HG02763 (cell line): ENCODE results near the gene POLR3G.

Experiments
- ATAC-seq: cut with Tn5 transposase; IDR thresholded peaks from one replicate; pipeline ENCODE4 v1.9.1; 2021; ENCODE audit warnings: mild to moderate bottlenecking, moderate library complexity; ENCODE audit not compliant: unreplicated experiment

The POLR3G gene

GRCh38 chr5:90549729-90550275 is 75.1 kb downstream of the POLR3G start:
- ATAC-seq, result no peak

- ATAC-seq, result no peak
These were observed 76.3 kb downstream of the POLR3G start for GRCh38 chr5:90550963-90551362.

DNA sequence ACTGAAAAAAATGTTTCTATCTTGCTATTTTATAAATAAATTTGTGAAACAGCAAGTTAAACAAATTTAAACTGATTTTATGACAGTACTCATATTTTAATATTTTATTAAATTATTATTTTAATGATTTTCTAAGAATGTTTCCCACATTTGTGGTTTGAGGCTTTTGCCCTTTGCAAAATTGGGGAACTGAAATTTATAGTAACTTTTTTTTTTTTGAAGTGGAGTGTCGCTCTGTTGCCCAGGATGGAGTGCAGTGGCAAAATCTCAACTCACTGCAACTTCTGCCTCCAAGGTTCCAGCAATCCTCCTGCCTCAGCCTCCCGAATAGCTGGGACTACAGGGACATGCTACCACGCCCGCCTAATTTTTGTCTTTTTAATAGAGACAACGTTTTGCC is 76.7 kb downstream of the POLR3G start:
- no peak for ATAC-seq

DNA sequence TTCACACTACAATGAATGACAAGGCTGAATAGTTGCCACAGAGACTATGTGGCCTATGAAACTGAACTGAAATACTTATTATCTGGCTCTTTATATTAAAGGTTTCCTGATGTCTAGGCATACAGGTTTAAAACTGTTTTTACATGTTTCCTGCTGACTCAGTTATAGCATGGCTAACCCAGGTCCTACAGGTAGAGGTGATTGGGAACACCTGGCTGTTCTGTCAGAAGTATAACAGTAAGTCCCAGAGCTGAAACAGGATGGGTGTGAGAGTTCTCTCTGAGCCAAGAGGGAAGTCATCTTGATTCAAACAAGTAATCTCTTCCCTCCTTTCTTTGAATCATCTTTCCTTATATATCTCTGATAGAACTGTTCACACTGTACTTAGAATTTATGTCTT is 79.0 kb downstream of the POLR3G start:
- no peak for ATAC-seq

DNA sequence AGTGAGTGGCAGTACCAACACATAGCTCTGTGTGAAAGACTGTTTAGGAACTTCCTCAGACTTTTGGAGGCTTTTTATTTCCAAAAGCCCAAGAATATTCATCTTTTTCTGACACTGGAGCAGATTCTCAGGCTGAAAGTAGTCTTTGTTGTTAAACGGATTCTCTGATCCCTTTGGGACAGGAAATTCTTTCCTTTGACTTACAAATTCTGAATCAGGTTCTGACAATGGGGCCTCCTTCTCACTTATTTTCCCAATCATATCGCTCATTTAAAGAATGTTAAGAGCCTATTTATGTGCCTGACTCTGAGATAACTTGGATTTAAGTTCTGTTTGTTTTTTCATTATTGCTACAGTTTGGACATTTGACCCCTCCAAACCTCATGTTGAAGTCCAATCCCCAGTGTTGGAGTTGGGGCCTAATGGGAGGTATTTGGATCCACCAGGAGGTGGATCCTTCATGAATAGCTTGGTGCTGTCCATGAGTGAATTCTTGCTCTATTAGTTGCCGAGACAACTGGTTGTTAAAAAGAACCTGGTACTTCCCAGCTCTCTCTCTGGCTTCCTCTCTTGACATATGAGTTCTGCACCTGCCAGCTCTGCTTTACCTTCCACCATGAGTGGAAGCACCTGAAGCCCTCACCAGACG is 79.8 kb downstream of the POLR3G start:
- no peak for ATAC-seq

DNA sequence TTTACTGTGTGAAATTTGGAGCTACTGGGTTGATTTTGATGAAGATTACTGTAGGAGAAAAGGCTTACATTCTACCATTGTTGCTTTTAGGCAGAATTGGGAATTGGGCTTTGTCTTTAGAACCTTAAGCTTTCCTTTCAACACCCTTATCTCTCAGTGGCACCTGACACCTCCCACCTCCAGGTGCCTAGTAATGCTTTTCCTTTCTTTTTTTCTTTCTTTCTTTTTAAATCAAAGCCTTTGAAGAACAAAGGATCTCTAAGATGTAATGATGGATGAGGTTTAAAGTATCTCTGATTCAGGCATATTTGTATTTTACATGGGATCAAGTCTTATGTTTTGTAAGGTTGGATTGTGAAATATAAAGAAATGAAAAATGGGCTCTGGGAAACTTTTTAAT is 81.0 kb downstream of the POLR3G start:
- ATAC-seq, result no peak

DNA sequence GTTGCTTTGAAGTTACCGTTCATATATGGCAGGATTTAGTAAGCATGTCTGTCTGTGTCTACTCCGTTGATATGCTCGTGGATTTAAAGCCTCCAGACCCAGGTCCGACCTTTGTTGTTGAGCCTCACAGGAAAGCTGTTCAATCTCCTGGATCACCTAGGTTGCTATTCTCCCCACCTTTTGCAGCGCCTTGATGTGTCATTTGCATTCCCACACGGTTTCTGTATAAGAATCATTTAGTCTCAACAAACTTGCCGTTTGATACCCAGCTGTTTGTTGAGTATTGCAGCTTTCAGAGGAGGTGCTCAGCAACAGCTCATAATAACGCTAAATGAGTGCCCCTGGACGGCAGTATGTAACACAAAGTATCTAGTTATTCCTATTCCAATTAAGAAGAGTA is 82.7 kb downstream of the POLR3G start:
- no peak for ATAC-seq

GRCh38 chr5:90557871-90558270 is 83.2 kb downstream of the POLR3G start:
- ATAC-seq, result no peak

GRCh38 chr5:90558344-90559192 is 83.9 kb downstream of the POLR3G start, which contains the start of gene ADGRV1:
Gene ADGRV1 (plus strand): TSS chr5:90558797. CDS start chr5:90558896, 99 bp downstream.
- ATAC-seq, result no peak

DNA sequence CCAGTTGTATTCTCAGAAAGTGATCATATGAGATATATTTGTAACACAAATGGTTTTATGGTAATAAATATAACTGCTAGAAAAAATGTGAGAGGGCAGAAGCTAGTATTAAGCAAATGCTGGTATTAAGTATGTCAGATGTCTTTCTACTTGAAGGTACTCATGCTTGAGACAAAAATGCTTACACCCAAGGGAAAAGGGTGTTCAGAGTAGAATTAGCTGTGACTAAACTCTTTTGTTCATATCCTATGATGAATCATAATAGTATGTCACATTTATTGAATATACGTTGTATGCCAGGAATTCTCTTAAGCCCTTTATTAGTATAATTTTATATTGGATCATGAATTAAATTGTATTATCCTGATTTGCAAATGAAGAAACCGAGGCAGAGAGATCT is 86.1 kb downstream of the POLR3G start:
- ATAC-seq, result no peak

- ATAC-seq, result no peak
These were observed 87.1 kb downstream of the POLR3G start for GRCh38 chr5:90561766-90562165.

DNA sequence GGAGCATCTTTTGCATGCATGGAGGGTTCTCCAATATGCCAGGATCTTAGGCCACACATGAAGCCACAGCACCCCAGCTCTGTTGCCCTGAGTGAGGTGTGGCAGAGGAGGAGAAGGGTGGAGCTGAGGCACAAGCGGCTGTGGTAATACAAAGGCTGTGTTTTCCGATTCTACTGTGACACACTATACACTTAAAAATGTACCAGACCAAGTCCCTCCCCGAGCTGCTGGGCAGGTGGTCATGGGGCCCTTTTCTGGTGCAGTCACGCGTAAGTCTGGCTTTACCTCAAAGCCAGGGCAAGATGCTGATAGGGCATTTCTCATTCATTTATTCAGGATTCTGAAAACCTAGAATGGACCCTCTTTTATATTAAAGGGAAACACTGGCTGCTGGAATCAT is 87.7 kb downstream of the POLR3G start:
- ATAC-seq, result no peak

GRCh38 chr5:90563108-90563507 is 88.4 kb downstream of the POLR3G start:
- ATAC-seq, result no peak
